ENCODE results near the gene TPRKB. TPM values are rescaled to one million over a fixed set of nuclear protein-coding genes. Genes with fewer than 3 reads are reported as not detected.

Gene TPRKB
- total RNA-seq, 4 donors from 2014 or later, result 16.2 to 25.7 (median 19.7) TPM

DNA sequence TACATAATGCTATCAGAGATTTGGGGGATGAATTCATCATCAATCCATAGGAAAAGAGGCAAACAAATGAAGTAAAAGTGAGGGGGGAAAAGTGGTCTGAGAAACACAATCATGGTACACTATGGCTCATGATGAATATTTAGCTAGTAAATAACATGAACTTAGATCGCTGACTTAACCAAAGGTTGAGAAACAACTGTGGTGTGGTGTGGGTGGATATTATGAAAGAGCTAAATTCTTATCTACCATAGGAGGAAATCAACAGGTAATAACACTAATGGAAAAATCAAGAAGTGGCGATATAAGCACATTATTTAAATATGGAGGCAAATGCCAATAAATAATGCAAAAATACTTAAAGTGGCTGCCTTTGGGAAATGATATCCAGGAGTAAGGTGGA is 12.2 kb upstream of the TPRKB start:
- 95 to 96% methylated on average over 2 of the region's 2 CpGs for WGBS, 2 donors
- TF ChIP-seq, protein P1, sequence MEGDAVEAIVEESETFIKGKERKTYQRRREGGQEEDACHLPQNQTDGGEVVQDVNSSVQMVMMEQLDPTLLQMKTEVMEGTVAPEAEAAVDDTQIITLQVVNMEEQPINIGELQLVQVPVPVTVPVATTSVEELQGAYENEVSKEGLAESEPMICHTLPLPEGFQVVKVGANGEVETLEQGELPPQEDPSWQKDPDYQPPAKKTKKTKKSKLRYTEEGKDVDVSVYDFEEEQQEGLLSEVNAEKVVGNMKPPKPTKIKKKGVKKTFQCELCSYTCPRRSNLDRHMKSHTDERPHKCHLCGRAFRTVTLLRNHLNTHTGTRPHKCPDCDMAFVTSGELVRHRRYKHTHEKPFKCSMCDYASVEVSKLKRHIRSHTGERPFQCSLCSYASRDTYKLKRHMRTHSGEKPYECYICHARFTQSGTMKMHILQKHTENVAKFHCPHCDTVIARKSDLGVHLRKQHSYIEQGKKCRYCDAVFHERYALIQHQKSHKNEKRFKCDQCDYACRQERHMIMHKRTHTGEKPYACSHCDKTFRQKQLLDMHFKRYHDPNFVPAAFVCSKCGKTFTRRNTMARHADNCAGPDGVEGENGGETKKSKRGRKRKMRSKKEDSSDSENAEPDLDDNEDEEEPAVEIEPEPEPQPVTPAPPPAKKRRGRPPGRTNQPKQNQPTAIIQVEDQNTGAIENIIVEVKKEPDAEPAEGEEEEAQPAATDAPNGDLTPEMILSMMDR (IDR thresholded peaks at IDR 0.05), result no peak
- no peak for TF ChIP-seq POLR2A (IDR thresholded peaks at IDR 0.05)
- intact Hi-C loops (cut with DNase I), result no loop called here
- Histone ChIP-seq H3K27ac (no peak overlapping the region), H3K36me3 (peaks cover 0 to 2% of the 10 kb centered on the region in 2 donors), H3K27me3 (no peaks in the 10 kb centered on the region), H3K9me3 (no peaks in the 10 kb centered on the region), H3K4me1 (no peaks in the 10 kb centered on the region), H3K4me3 (replicated peaks in 1 of 3) (no peak overlapping the region)
- no peak for DNase-seq

DNA sequence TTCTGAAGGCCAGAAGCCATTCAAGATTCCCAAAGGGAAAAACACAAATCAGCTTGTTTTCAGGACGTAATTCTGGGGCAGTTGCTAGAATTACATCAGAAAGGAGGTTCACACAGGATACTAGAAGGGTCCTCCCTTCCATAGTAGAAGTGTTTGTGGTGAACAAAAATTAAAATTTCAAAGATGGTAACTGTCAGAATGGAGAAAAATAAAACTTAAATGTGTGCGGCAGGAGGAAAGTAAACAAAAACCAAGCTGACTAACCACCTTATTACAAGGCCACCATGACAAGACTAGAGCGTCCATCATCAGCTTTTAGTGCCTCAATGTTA is 9.7 kb upstream of the TPRKB start:
- Histone ChIP-seq H3K4me3 (replicated peaks in 1 of 3) (no peak overlapping the region), H3K9me3 (no peaks in the 10 kb centered on the region), H3K27ac (no peak overlapping the region), H3K36me3 (peaks cover 0 to 2% of the 10 kb centered on the region in 2 donors), H3K4me1 (no peaks in the 10 kb centered on the region), H3K27me3 (no peaks in the 10 kb centered on the region)
- 81 to 96% methylated on average over 3 of the region's 3 CpGs for WGBS, 2 donors
- intact Hi-C loops (cut with DNase I), result no loop called here
- DNase-seq, result no peak
- TF ChIP-seq, protein P1 (IDR thresholded peaks at IDR 0.05), result no peak
- no peak for TF ChIP-seq POLR2A (IDR thresholded peaks at IDR 0.05)

DNA sequence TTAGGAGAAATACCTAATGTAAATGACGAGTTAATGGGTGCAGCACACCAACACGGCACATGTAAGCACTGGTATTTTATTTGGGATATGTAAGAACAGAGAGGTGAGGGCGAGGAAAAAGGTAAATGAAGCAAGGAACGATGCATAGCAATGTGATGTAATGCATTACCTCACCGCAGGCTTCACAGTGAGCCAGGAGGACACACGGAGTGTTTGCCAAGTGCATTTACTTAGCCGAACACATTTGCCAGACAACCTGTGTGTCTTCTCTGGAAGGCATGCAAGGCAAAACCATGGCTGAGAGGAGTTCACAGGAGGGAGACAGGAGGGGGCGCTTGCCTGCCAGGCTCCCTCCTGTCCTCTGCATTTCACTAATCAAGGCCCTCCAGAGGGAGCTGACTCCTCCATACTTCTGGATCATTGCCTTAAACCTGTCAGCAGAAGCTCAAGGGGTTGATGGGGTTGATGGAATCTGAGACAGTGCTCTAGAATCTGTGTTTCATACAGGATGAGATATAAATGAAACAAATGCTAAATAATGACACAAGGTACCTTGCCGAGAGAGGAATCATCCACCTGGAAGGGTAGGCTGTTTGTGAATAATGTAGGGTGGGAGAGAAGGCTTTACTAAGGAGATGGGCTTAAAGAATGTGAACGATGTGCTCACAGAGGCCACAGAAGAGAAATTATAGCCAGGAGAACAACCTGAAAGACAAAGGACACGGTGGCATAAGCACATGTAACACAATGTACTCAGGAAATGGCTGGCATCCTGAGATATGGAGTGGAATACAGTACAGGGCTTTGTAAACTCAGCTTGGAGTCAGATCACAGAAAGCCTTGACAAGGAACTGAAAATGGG is 9.1 kb upstream of the TPRKB start:
- H3K36me3 ChIP-seq, result peaks cover 0 to 2% of the 10 kb centered on the region in 2 donors
- DNase-seq, result no peak

DNA sequence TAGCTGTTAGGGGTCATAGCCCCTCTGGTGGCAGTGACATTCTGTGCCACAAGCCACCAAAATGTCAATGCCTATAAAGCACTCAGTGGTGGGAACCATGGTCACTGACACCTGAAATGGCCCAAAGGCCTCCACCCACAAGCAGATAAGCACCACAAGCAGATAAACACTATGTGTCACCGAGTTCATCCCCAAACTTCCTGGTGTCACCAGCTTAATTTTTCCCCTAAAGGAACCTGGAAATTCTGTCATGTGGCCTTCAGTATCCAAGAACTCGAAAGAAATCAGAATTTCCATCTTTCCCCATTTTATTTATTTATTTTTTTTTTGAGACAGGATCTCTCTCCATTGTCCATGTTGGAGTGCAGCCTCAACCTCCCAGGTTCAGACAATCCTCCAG is 3.6 kb upstream of the TPRKB start:
- Histone ChIP-seq H3K9me3 (no peaks in the 10 kb centered on the region), H3K36me3 (no peaks in the 10 kb centered on the region), H3K4me1 (peaks cover 8 to 14% of the 10 kb centered on the region in 2 donors), H3K27me3 (no peaks in the 10 kb centered on the region), H3K4me3 (replicated peaks in 1 of 3) (no peak overlapping the region), H3K27ac (no peak overlapping the region)
- no peak for DNase-seq
- TF ChIP-seq POLR2A (IDR thresholded peaks at IDR 0.05), result no peak
- TF ChIP-seq, protein P1 (IDR thresholded peaks at IDR 0.05), result no peak
- 85 to 92% methylated on average over 2 of the region's 2 CpGs for WGBS, 2 donors
- intact Hi-C loops (cut with DNase I), result no loop called here

More for the DNA sequence above, 9.1 kb upstream of the TPRKB start:
- Histone ChIP-seq H3K9me3 (no peaks in the 10 kb centered on the region), H3K27me3 (no peaks in the 10 kb centered on the region), H3K4me3 (replicated peaks in 1 of 3) (no peak overlapping the region), H3K27ac (no peak overlapping the region), H3K4me1 (no peaks in the 10 kb centered on the region)
- intact Hi-C loops (cut with DNase I), result no loop called here
- 90 to 92% methylated on average over 11 of the region's 11 CpGs for WGBS, 2 donors
- TF ChIP-seq, protein P1 (IDR thresholded peaks at IDR 0.05), result no peak
- no peak for TF ChIP-seq POLR2A (IDR thresholded peaks at IDR 0.05)

DNA sequence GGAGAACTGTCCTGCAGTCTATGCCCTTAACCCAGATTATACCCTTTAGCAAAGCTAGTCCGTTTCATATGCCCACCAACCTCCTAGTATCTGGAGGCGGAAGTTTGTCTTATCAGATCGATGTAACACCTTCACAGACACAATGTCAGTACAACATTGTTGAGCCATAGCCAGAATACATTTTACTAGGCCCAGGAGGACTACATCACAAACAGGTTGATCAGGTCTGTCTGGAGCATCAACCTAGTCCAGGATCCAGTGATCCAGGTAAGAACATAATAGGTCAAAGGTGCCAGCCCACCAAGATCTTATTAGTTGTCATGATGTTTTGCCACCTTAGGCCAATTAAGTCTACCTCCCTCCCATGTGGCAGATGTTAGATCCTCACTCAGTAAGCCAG is 2.0 kb upstream of the TPRKB start:
- Histone ChIP-seq H3K27ac (no peak overlapping the region), H3K36me3 (peaks cover 0 to under 1% of the 10 kb centered on the region in 2 donors), H3K27me3 (no peaks in the 10 kb centered on the region), H3K9me3 (no peaks in the 10 kb centered on the region), H3K4me3 (replicated peaks in 1 of 3) (no peak overlapping the region), H3K4me1 (peaks cover 8 to 14% of the 10 kb centered on the region in 2 donors)
- no peak for DNase-seq
- 88 to 95% methylated on average over 3 of the region's 3 CpGs for WGBS, 2 donors
- intact Hi-C loops (cut with DNase I), result no loop called here
- TF ChIP-seq, protein P1 (IDR thresholded peaks at IDR 0.05), result no peak
- no peak for TF ChIP-seq POLR2A (IDR thresholded peaks at IDR 0.05)
